A549 (cell line): ENCODE results near the gene CTDSPL.
A peak's percentile ranks its signal among the peaks of the same experiment; 100 is the strongest.

Source experiments
- CTCF ChIP-seq: fragments of >200 bp; sonication (Bioruptor Twin); formaldehyde crosslinking; IDR thresholded peaks from 3 replicates; pipeline ENCODE4 v1.5.1; 2016
- EHF ChIP-seq: fragments of 250-450 bp; sonication (Bioruptor Pico); IDR thresholded peaks from 2 replicates; pipeline ENCODE4 v1.5.0; 2020; ENCODE audit warnings: mild to moderate bottlenecking
- ESRRA ChIP-seq: fragments of 150-350 bp; IDR thresholded peaks from 2 replicates; pipeline ENCODE4 v1.6.1; 2014; ENCODE audit warnings: mild to moderate bottlenecking, low read length, borderline replicate concordance
- POLR2A ChIP-seq: IDR thresholded peaks from 2 replicates; pipeline ENCODE4 v1.6.1; 2012; ENCODE audit warnings: mild to moderate bottlenecking, low read length
- POLR2AphosphoS2 ChIP-seq: conservative IDR thresholded peaks from 2 replicates; pipeline ENCODE4 v1.6.1; 2012; ENCODE audit warnings: low read length, improper control_type of control experiment, inconsistent platforms
- RFX5 ChIP-seq: fragments of 450-650 bp; IDR thresholded peaks from 2 replicates; pipeline ENCODE4 v1.7.1; 2014; ENCODE audit warnings: antibody characterized with exemption, mild to moderate bottlenecking, moderate library complexity
- SMC3 ChIP-seq: fragments of >200 bp; sonication (Bioruptor Twin); formaldehyde crosslinking; IDR thresholded peaks from 3 replicates; pipeline ENCODE4 v1.6.1; 2018; ENCODE audit warnings: inconsistent platforms

- no peak for TF ChIP-seq POLR2A
- no peak for TF ChIP-seq ESRRA
- no peak for TF ChIP-seq RFX5
- TF ChIP-seq POLR2AphosphoS2, result no peak
- peak; percentile 44 for TF ChIP-seq CTCF
- peak; percentile 24; the same call in 1 of the 3 replicates for TF ChIP-seq SMC3
- TF ChIP-seq EHF, result no peak
Measured at GRCh38 chr3:37814547-37814946, 47.1 kb upstream of the CTDSPL start.
